GM23338 (cell line): ENCODE data around the gene CD44.

Experiments
- CREB1 ChIP-seq: fragments of 250-450 bp; sonication (Bioruptor Pico); IDR thresholded peaks from 2 replicates; pipeline ENCODE4 v1.5.0; 2020; ENCODE audit warnings: low read depth, mild to moderate bottlenecking, moderate library complexity
- CTCF ChIP-seq, 2 experiments: fragments of 200-600 bp in 1 of 2; sonication (generic) in 1 of 2; conservative IDR thresholded peaks; 2 replicates each; pipeline versions ENCODE4 v1.5.1 to v1.6.1; 2016 to 2017; ENCODE audit warnings: antibody characterized with exemption in 2 of 2, low read depth in 2 of 2, mild to moderate bottlenecking in 2 of 2, moderate library complexity in 1 of 2
- EZH2 ChIP-seq: fragments of 200-600 bp; sonication (generic); IDR thresholded peaks from one replicate; pipeline ENCODE4 v1.8.0; 2017; ENCODE audit warnings: antibody characterized with exemption, mild to moderate bottlenecking, low read depth; ENCODE audit not compliant: unreplicated experiment
- EZH2phosphoT487 ChIP-seq: fragments of 200-600 bp; sonication (generic); IDR thresholded peaks from one replicate; pipeline ENCODE4 v1.8.1; 2018; ENCODE audit warnings: antibody characterized with exemption; ENCODE audit not compliant: unreplicated experiment
- JUNB ChIP-seq: IDR thresholded peaks from one replicate; pipeline ENCODE4 v1.6.1; 2016; ENCODE audit warnings: antibody characterized with exemption; ENCODE audit not compliant: unreplicated experiment
- NANOG ChIP-seq: IDR thresholded peaks from 2 replicates; pipeline ENCODE4 v1.6.1; 2016; ENCODE audit warnings: antibody characterized with exemption, borderline replicate concordance
- POLR2AphosphoS5 ChIP-seq: IDR thresholded peaks from 2 replicates; pipeline ENCODE4 v1.6.1; 2016; ENCODE audit warnings: antibody characterized with exemption, low read depth
- STAT1 ChIP-seq: IDR thresholded peaks from one replicate; pipeline ENCODE4 v1.6.1; 2016; ENCODE audit warnings: antibody characterized with exemption; ENCODE audit not compliant: unreplicated experiment
- ZNF114 ChIP-seq: fragments of 250-450 bp; sonication (Bioruptor Pico); IDR thresholded peaks from 2 replicates; pipeline ENCODE4 v1.5.0; 2020; ENCODE audit warnings: mild to moderate bottlenecking, moderate library complexity
- ZNF331 ChIP-seq: fragments of 250-450 bp; sonication (Bioruptor Pico); IDR thresholded peaks from 2 replicates; pipeline ENCODE4 v1.5.0; 2020; ENCODE audit warnings: low read depth, mild to moderate bottlenecking, moderate library complexity
- TF ChIP-seq, protein P1 (sequence below): IDR thresholded peaks from one replicate; pipeline ENCODE4 v1.6.1; 2018; ENCODE audit warnings: antibody characterized with exemption; ENCODE audit not compliant: unreplicated experiment
- TF ChIP-seq, protein P2 (sequence below): IDR thresholded peaks from 2 replicates; pipeline ENCODE4 v1.6.1; 2016; ENCODE audit warnings: antibody characterized with exemption
- TF ChIP-seq, protein P3 (sequence below): fragments of 250-450 bp; sonication (Bioruptor Pico); IDR thresholded peaks from 2 replicates; pipeline ENCODE4 v1.5.0; 2020; ENCODE audit warnings: mild to moderate bottlenecking, moderate library complexity

DNA sequence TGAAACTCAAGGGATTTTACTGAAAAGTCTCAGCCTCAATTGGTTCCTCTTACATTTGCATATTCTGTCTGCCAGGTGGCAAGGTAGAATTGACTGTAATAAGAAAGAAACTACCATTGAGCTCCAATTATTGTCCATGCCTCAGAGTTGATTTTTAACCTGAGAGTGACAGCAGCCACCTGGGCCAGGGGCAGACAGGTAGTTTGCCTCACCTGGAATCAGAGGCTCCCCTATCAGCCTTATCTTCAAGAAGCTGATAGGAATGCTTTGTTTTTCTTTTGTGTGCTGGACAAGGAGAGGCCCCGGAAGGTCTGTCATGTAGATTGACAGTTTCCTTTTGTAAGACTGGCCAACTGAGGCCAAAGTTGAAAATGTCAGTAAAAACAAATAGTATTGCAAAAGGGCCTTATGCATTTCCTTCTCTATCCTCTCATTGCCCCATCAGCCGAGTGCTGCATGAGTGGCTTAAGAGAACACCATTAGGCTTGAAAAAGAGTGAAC, 34.1 kb downstream of the CD44 start:
- TF ChIP-seq, protein P1, sequence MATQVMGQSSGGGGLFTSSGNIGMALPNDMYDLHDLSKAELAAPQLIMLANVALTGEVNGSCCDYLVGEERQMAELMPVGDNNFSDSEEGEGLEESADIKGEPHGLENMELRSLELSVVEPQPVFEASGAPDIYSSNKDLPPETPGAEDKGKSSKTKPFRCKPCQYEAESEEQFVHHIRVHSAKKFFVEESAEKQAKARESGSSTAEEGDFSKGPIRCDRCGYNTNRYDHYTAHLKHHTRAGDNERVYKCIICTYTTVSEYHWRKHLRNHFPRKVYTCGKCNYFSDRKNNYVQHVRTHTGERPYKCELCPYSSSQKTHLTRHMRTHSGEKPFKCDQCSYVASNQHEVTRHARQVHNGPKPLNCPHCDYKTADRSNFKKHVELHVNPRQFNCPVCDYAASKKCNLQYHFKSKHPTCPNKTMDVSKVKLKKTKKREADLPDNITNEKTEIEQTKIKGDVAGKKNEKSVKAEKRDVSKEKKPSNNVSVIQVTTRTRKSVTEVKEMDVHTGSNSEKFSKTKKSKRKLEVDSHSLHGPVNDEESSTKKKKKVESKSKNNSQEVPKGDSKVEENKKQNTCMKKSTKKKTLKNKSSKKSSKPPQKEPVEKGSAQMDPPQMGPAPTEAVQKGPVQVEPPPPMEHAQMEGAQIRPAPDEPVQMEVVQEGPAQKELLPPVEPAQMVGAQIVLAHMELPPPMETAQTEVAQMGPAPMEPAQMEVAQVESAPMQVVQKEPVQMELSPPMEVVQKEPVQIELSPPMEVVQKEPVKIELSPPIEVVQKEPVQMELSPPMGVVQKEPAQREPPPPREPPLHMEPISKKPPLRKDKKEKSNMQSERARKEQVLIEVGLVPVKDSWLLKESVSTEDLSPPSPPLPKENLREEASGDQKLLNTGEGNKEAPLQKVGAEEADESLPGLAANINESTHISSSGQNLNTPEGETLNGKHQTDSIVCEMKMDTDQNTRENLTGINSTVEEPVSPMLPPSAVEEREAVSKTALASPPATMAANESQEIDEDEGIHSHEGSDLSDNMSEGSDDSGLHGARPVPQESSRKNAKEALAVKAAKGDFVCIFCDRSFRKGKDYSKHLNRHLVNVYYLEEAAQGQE: no peak
- TF ChIP-seq CTCF (conservative IDR thresholded peaks at IDR 0.05; ENCODE audit: low read depth in 2 of 2) (no peak), EZH2 (no peak), POLR2AphosphoS5 (no peak), EZH2phosphoT487 (no peak), CREB1 (CRISPR knock-in tag) (no peak), JUNB (no peak), ZNF114 (CRISPR knock-in tag) (no peak), NANOG (no peak), STAT1 (no peak), ZNF331 (CRISPR knock-in tag) (no peak)
- TF ChIP-seq, protein P2, sequence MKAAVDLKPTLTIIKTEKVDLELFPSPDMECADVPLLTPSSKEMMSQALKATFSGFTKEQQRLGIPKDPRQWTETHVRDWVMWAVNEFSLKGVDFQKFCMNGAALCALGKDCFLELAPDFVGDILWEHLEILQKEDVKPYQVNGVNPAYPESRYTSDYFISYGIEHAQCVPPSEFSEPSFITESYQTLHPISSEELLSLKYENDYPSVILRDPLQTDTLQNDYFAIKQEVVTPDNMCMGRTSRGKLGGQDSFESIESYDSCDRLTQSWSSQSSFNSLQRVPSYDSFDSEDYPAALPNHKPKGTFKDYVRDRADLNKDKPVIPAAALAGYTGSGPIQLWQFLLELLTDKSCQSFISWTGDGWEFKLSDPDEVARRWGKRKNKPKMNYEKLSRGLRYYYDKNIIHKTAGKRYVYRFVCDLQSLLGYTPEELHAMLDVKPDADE: no peak
- TF ChIP-seq, protein P3, sequence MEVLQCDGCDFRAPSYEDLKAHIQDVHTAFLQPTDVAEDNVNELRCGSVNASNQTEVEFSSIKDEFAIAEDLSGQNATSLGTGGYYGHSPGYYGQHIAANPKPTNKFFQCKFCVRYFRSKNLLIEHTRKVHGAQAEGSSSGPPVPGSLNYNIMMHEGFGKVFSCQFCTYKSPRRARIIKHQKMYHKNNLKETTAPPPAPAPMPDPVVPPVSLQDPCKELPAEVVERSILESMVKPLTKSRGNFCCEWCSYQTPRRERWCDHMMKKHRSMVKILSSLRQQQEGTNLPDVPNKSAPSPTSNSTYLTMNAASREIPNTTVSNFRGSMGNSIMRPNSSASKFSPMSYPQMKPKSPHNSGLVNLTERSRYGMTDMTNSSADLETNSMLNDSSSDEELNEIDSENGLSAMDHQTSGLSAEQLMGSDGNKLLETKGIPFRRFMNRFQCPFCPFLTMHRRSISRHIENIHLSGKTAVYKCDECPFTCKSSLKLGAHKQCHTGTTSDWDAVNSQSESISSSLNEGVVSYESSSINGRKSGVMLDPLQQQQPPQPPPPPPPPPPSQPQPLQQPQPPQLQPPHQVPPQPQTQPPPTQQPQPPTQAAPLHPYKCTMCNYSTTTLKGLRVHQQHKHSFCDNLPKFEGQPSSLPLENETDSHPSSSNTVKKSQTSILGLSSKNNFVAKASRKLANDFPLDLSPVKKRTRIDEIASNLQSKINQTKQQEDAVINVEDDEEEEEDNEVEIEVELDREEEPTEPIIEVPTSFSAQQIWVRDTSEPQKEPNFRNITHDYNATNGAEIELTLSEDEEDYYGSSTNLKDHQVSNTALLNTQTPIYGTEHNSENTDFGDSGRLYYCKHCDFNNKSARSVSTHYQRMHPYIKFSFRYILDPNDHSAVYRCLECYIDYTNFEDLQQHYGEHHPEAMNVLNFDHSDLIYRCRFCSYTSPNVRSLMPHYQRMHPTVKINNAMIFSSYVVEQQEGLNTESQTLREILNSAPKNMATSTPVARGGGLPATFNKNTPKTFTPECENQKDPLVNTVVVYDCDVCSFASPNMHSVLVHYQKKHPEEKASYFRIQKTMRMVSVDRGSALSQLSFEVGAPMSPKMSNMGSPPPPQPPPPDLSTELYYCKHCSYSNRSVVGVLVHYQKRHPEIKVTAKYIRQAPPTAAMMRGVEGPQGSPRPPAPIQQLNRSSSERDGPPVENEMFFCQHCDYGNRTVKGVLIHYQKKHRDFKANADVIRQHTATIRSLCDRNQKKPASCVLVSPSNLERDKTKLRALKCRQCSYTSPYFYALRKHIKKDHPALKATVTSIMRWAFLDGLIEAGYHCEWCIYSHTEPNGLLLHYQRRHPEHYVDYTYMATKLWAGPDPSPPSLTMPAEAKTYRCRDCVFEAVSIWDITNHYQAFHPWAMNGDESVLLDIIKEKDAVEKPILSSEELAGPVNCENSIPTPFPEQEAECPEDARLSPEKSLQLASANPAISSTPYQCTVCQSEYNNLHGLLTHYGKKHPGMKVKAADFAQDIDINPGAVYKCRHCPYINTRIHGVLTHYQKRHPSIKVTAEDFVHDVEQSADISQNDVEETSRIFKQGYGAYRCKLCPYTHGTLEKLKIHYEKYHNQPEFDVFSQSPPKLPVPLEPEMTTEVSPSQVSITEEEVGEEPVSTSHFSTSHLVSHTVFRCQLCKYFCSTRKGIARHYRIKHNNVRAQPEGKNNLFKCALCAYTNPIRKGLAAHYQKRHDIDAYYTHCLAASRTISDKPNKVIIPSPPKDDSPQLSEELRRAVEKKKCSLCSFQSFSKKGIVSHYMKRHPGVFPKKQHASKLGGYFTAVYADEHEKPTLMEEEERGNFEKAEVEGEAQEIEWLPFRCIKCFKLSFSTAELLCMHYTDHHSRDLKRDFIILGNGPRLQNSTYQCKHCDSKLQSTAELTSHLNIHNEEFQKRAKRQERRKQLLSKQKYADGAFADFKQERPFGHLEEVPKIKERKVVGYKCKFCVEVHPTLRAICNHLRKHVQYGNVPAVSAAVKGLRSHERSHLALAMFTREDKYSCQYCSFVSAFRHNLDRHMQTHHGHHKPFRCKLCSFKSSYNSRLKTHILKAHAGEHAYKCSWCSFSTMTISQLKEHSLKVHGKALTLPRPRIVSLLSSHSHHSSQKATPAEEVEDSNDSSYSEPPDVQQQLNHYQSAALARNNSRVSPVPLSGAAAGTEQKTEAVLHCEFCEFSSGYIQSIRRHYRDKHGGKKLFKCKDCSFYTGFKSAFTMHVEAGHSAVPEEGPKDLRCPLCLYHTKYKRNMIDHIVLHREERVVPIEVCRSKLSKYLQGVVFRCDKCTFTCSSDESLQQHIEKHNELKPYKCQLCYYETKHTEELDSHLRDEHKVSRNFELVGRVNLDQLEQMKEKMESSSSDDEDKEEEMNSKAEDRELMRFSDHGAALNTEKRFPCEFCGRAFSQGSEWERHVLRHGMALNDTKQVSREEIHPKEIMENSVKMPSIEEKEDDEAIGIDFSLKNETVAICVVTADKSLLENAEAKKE: no peak
